Measurements from ENCODE around the gene HYAL1.

DNA sequence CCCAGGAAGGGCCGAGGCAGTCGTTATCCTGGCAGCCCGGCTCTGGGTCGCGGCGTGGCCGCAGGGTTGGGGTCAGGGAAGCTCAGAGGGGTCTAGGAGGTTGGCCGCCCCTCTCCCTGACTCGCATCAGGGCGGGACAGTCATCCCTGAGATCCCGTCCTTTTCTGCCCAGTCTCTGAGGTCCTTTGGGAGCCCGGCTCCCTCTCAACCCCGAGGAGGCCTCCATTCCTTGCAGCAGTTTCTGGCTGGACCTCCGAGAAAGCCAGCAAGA lies 18.7 kb upstream of the HYAL1 start:
- TF ChIP-seq, protein P1, sequence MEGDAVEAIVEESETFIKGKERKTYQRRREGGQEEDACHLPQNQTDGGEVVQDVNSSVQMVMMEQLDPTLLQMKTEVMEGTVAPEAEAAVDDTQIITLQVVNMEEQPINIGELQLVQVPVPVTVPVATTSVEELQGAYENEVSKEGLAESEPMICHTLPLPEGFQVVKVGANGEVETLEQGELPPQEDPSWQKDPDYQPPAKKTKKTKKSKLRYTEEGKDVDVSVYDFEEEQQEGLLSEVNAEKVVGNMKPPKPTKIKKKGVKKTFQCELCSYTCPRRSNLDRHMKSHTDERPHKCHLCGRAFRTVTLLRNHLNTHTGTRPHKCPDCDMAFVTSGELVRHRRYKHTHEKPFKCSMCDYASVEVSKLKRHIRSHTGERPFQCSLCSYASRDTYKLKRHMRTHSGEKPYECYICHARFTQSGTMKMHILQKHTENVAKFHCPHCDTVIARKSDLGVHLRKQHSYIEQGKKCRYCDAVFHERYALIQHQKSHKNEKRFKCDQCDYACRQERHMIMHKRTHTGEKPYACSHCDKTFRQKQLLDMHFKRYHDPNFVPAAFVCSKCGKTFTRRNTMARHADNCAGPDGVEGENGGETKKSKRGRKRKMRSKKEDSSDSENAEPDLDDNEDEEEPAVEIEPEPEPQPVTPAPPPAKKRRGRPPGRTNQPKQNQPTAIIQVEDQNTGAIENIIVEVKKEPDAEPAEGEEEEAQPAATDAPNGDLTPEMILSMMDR (IDR thresholded peaks at IDR 0.05): no peak
- peak; percentile 42 for TF ChIP-seq POLR2A (IDR thresholded peaks at IDR 0.05)
- TF ChIP-seq EP300 (IDR thresholded peaks at IDR 0.05): no peak
